ENCODE data around the gene MNT.

MNT gene

DNA sequence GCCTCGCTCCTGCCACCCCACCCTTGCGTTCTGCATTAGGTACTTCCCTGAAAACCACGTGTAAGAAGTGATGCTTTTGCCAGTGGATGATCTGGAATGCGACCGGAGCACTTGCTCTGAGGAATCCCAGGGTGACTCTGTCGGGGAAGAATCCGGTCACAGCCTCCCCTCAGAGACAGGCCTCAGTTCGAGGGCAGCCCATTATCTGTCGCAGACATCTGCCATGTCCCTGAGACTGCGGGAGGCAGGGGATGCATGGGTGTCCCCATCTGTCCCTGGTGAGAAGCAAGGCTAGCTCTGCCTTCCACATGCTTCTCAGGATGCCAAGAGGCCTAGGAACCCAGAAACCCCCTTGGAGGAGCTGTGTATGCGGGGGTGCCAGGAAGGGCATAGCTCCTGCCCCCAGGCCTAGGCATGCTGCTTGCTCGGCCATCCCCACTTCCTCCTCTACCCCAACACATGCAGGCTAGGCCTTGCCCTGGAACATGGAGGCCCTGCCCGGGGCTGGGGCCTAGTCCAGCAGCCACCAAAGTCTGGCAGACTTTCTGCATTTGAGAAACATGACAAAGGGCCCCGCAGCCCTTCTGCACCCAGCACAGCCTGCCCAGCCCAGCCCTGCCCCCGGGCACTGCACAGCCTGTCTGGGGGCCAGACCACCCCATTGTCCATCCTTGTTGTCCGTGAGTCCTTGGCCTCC, 20.5 kb downstream of the MNT start:
- DNase-seq = no peak

GRCh38 chr17:2379489-2380225, 21.2 kb downstream of the MNT start:
- DNase-seq = no peak

DNA sequence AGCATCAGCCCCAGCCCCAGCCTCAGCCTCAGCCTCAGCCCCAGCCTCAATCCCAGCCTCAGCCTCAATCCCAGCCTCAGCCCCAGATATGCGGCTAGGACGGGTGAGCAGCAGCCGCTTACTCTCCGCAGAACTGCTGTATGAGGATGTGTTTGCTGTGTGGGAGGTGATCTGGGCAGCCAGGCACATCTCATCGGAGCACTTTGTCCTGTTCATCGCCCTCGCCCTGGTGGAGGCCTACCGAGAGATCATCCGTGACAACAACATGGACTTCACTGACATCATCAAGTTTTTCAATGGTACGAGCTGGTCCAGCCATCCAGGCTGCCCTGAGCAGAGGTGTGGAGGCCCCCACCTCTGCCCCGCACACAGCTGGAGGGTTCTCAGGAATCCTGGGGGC, 22.0 kb downstream of the MNT start:
- no peak for DNase-seq

DNA sequence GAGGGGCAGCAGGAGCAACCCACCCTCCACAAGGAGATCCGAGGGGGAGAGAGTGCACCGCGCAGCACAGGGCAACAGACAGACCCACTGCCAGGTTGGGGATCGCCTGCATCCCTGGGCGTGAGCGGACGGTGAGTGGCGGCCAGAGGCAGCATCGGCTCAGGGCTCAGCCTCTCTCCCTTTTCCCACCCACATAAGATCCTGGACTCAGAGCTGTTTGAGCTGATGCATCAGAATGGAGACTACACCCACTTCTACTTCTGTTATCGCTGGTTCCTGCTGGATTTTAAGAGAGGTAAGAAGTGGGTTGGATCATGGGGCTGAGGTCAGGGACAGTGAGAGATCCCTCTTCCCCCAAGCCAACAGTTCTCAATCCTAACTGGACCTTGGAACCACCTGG, 23.2 kb downstream of the MNT start:
- DNase-seq = no peak

DNA sequence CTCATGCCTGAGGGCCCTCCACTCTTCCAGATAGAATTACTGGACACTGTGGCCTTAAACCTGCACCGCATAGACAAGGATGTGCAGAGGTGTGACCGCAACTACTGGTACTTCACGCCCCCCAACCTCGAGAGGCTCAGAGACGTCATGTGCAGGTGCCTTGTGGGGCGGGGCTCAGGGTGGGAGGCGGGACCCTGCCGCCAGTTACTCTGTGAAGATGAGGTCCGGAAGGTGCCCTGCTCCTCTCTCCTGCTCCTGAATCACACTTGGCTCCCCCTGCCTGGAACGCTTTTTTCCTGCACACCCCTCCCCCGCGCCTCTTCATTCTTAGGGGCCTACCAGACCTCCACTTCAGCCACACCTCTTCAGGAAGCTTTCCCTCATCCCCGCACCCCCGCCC, 24.8 kb downstream of the MNT start:
- no peak for DNase-seq

- no peak for DNase-seq
These were observed 25.5 kb downstream of the MNT start for GRCh38 chr17:2375406-2375805.

DNA sequence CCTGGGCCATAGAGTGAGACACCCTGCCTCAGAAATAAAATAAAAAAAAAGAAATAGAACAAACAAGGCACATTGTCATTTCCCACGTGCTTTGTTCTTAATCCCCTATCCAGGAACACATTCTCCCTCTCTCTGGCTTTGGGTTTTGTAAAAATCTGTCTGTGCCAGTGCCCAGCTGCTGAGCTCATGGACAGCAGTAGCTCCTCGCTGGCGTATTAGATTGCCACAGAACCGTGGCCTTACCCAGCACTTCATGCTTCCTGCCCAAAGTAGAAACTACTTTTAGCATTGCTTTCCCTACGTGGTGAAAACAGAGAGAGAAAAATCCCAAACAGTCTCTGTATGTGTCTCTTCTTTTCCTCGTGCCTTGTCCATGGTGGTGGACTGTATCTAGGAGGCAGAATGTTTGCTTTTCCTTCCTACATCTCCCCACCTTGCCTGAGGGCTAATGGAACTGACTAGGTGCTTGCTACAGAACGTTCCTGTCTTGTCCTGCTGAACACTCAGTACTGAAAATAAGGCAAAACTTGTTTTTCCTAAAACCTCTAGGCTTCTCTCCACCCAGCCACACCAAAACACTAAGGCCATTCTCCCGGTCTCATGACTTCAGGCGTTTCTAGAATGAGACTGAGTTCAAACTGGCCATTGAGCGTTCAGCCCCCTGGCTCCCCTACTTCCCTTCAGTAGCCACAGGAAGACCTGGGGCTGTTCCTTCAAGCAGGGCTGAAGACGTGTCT, 26.1 kb downstream of the MNT start:
- DNase-seq = no peak

- DNase-seq = no peak
These were observed 27.7 kb downstream of the MNT start for GRCh38 chr17:2373179-2373578.

GRCh38 chr17:2372681-2373080, 28.2 kb downstream of the MNT start:
- DNase-seq = no peak

GRCh38 chr17:2372180-2372579, 28.7 kb downstream of the MNT start:
- DNase-seq = no peak

DNA sequence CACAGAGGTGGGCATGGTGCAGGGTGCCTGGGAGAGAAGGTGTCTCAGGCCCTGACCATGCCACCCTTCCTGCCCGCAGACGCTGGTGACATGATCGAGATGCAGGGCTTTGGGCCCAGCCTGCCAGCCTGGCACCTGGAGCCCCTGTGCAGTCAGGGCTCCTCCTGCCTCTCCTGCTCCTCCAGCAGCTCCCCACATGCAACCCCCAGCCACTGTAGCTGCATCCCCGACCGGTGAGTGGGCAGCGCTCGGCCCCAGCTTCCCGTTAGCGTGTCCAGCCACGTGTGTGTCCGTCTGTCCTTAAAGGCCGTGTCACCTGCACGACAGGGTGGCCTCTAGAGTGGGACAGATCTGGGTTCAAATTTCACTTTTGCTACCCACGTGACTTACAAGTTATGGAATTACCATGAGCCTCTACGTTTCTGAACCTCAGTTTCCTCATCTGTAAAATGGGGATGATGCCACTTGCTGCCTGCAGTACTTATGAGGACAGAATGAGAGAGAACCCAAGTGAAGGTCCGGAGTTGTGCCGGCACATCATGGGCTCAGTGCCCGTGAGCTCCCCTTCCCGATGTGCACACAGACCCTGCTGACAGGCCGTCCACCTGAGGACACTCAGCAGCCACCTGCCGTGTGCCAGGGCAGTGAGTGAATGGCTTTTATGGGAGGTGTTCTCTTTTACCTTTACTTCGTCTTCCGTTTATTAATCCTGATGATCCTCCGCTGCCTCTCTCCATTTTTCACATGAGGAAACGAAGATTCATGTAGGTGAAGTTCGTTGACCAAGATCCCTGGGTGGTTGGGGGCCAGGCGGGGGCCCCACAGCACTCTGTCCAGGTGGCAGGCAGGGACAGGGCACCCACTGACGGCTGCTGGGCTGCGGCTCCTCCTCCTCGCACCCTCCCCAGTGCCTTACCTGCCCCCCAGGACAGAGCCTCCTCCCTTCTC, 29.4 kb downstream of the MNT start:
- no peak for DNase-seq

- DNase-seq = no peak
These were observed 30.7 kb downstream of the MNT start for GRCh38 chr17:2370211-2370589.

DNA sequence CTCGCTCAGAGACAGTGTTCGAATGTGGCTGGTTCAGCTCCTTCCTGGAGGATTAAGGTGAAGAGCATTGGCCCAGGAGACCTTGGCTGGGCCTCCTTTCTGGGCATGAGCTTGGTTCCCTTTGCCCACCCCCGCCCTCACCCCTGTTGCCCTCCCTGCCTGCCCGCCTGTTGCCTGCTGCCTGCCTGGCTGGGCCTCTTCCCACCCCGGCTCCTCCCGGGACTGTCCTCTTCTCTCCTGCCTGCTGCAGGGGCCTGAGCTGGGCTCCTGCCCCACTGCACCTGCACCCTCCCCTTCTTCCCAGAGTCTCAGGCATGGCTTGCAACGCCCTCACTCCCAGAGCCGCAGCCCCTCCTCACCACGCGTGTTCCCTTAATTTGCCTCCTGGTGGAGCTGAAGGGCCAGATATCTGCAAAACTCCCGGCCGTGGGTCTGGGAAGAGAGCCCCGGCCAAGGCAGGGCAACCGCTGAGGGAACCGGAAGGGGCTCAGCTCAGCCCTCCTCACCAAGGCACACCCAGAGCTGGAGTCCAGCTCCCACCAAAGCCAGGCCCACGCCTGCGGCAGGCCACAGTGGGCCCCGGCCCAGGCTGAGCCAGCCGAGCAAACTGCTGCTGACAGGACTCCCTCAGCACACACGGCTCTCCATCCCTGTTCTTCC, 31.2 kb downstream of the MNT start:
- no peak for DNase-seq

- DNase-seq = no peak
These were observed 31.8 kb downstream of the MNT start for GRCh38 chr17:2369039-2369438.

GRCh38 chr17:2368359-2368758, 32.5 kb downstream of the MNT start:
- no peak for DNase-seq

DNA sequence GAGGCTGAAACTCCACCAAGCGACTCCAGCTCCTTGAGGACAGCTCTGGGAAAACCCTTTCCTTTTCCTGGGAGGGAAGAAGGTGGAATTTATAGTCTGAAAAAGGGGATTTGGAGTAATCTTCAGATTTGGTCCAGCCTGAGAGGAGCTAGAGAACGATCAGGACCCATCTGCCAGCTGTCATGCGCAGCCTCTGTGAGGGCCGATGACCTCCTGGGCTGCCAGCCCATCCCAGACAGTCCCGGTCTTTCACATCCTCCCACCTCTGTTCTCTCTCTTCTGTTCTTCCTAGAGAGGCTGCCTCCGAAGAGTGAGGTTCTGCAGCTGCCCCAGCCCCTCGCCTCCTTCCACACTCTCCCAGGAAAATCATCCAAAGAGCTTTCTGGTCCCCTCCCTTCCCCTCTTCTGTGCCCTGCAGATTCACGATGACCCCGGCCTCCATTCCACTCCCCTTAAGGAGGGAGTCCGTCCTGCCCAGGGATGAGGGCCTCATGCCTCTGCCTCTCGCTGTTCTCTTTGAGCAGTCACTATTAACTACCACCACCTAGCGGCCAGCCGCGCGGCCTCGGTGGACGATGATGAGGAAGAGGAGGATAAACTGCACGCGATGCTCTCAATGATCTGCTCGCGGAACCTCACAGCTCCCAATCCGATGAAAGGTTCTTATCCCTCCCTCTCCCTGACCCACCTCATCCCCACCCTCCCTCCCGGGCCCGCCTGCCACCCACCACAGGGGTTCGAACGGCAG, 33.9 kb downstream of the MNT start:
- no peak for DNase-seq

DNA sequence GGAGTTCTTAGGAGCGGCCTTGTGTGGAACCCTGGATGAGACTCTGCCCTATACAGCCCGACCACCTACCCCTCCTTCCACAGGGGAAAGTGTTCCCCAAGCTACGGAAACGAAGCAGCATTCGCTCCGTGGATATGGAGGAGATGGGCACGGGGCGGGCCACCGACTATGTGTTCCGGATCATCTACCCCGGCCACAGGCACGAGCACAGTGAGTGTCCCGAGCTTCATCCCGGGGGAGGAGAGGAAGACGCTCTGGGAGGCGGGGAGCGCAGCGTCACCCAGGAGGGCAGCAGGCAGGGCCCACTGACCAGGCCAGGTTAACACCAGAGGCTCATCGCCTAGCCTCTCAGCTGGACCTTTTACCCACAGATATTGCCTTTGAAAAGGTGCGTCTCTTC, 35.7 kb downstream of the MNT start:
- DNase-seq = no peak

DNA sequence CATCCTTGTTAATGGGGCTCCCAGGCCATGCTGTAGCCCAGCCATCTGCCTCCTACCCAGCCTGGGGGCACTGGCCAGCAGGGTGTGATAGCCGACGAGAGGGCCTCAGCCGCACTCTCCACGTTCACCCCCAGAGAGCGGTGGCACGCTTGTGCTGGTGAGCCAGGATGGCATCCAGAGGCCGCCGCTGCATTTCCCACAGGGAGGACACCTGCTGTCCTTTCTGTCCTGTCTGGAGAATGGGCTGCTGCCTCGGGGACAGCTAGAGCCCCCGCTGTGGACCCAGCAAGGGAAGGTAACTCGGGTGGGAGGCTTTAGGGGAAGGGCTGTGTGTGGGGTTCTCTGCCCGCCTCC, 36.1 kb downstream of the MNT start:
- no peak for DNase-seq

- no peak for DNase-seq
These were observed 36.8 kb downstream of the MNT start for GRCh38 chr17:2363851-2364762.

GRCh38 chr17:2363318-2363717, 37.5 kb downstream of the MNT start:
- DNase-seq = no peak

- DNase-seq = no peak
These were observed 38.0 kb downstream of the MNT start for GRCh38 chr17:2362881-2363280.

Data from SHP77 (cell line).